8988T (cell line): ENCODE data around the gene SOAT2.
"Not testable (repeated sequence)": the region's sequence is repeated elsewhere in the genome, so short reads cannot be mapped to it uniquely, and the experiment has no call there.

ENCODE experiments used
- DNase-seq: peaks from one replicate; pipeline ENCODE4 v3.0.0; 2011

SOAT2 gene

GRCh38 chr12:53107122-53107521, 3.8 kb downstream of the SOAT2 start:
- no peak for DNase-seq

GRCh38 chr12:53112431-53112830, 9.1 kb downstream of the SOAT2 start:
- not testable (repeated sequence) for DNase-seq

- no peak for DNase-seq
These were observed 9.9 kb downstream of the SOAT2 start for GRCh38 chr12:53113136-53113705.

- DNase-seq: no peak
These were observed 10.7 kb downstream of the SOAT2 start for GRCh38 chr12:53113951-53114350.

GRCh38 chr12:53115112-53115890, 12.0 kb downstream of the SOAT2 start:
- no peak for DNase-seq

GRCh38 chr12:53115891-53116648, 12.8 kb downstream of the SOAT2 start:
- no peak for DNase-seq

- DNase-seq: no peak
These were observed 15.5 kb downstream of the SOAT2 start for GRCh38 chr12:53118751-53119300.

- peak; percentile 20 for DNase-seq
These were observed 17.6 kb downstream of the SOAT2 start for GRCh38 chr12:53120685-53121525.

- peak; percentile 15 for DNase-seq
These were observed 19.7 kb downstream of the SOAT2 start for GRCh38 chr12:53122961-53123468.

GRCh38 chr12:53123578-53124351, 20.5 kb downstream of the SOAT2 start:
- DNase-seq: no peak

- DNase-seq: no peak
These were observed 21.1 kb downstream of the SOAT2 start for GRCh38 chr12:53124352-53124723.

- DNase-seq: no peak
These were observed 23.9 kb downstream of the SOAT2 start for GRCh38 chr12:53127169-53127568.

GRCh38 chr12:53128780-53129569, 25.7 kb downstream of the SOAT2 start:
- no peak for DNase-seq

GRCh38 chr12:53131844-53132243, 28.6 kb downstream of the SOAT2 start:
- DNase-seq: no peak

GRCh38 chr12:53133722-53134121, 30.4 kb downstream of the SOAT2 start:
- no peak for DNase-seq

GRCh38 chr12:53143355-53143754, 40.1 kb downstream of the SOAT2 start:
- no peak for DNase-seq

GRCh38 chr12:53145383-53146260, 42.3 kb downstream of the SOAT2 start:
- DNase-seq: no peak

GRCh38 chr12:53147181-53147580, 43.9 kb downstream of the SOAT2 start:
- DNase-seq: no peak

GRCh38 chr12:53147653-53148052, 44.4 kb downstream of the SOAT2 start:
- no peak for DNase-seq

- no peak for DNase-seq
These were observed 47.8 kb downstream of the SOAT2 start for GRCh38 chr12:53151039-53151438.
